HepG2 (cell line): ENCODE data around the gene NKAIN2.

ENCODE experiments used
- ATF2 ChIP-seq: sonication (generic); formaldehyde crosslinking; IDR thresholded peaks from 2 replicates; pipeline ENCODE4 v1.4.0; 2020; ENCODE audit warnings: missing genetic modification reagents
- EZH2 ChIP-seq: conservative IDR thresholded peaks from 2 replicates; pipeline ENCODE4 v1.6.1; 2012; ENCODE audit warnings: mild to moderate bottlenecking, low read depth, low read length, moderate library complexity
- HNRNPL ChIP-seq: fragments of 200-400 bp; formaldehyde crosslinking; IDR thresholded peaks from 2 replicates; pipeline ENCODE4 v1.6.1; 2017; ENCODE audit warnings: mild to moderate bottlenecking, low read depth, low read length
- SOX6 ChIP-seq, 2 experiments: fragments of 450-650 bp in 1 of 2; sonication (generic) in 1 of 2; formaldehyde crosslinking in 1 of 2; IDR thresholded peaks; 2 replicates each; pipeline versions ENCODE4 v1.4.0 to v1.6.1; 2017 to 2020; ENCODE audit warnings: antibody characterized with exemption in 1 of 2, mild to moderate bottlenecking in 1 of 2, missing genetic modification reagents in 1 of 2
- TBL1XR1 ChIP-seq: fragments of 150-350 bp; IDR thresholded peaks from 2 replicates; pipeline ENCODE4 v1.6.1; 2014; ENCODE audit warnings: borderline replicate concordance, low read length; ENCODE audit not compliant: partially characterized antibody
- TCF7L2 ChIP-seq: IDR thresholded peaks from 2 replicates; pipeline ENCODE4 v1.6.1; 2011; ENCODE audit warnings: mild to moderate bottlenecking, low read depth, low read length, moderate library complexity
- ZNF24 ChIP-seq: fragments of 450-650 bp; IDR thresholded peaks from 2 replicates; pipeline ENCODE4 v1.6.1; 2017; ENCODE audit warnings: antibody characterized with exemption, mild to moderate bottlenecking
- ZNF749 ChIP-seq: sonication (generic); formaldehyde crosslinking; IDR thresholded peaks from 2 replicates; pipeline ENCODE4 v1.8.0; 2022; ENCODE audit warnings: mild to moderate bottlenecking, missing genetic modification reagents, moderate library complexity, borderline replicate concordance

- TF ChIP-seq ZNF24 (no peak), TBL1XR1 (no peak), ATF2 (CRISPR knock-in tag) (no peak), SOX6 (IDR thresholded peaks at IDR 0.05) (no peak), SOX6 (CRISPR knock-in tag; IDR thresholded peaks at IDR 0.05) (no peak), ZNF749 (CRISPR knock-in tag) (no peak), HNRNPL (no peak), EZH2 (no peak), TCF7L2 (no peak)
These were observed 451.4 kb downstream of the NKAIN2 start for GRCh38 chr6:124254941-124255685.
